Cardiac fibroblast (primary cell): ENCODE measurements around the gene USP50.
A peak's percentile ranks its signal among the peaks of the same experiment; 100 is the strongest.

Source experiments
- DNase-seq, 2 donors: peaks; one replicate each; pipeline versions ENCODE4 v3.0.0 to v3.0.0-alpha.2; 2010; ENCODE audit warnings: low read depth in 2 of 2
- H3K4me3 ChIP-seq, 2 donors: replicated peaks in 1 of 2; 1 replicate in 1 of 2; 2 replicates in 1 of 2; pipeline ENCODE4 v1.5.1; 2011; ENCODE audit warnings: low read depth in 2 of 2, low read length in 2 of 2, mild to moderate bottlenecking in 2 of 2, moderate library complexity in 1 of 2
- TF ChIP-seq, protein P1 (sequence below): IDR thresholded peaks from one replicate; pipeline ENCODE4 v1.5.1; 2011; ENCODE audit warnings: low read depth, mild to moderate bottlenecking, low read length, inconsistent platforms

USP50 gene

DNA sequence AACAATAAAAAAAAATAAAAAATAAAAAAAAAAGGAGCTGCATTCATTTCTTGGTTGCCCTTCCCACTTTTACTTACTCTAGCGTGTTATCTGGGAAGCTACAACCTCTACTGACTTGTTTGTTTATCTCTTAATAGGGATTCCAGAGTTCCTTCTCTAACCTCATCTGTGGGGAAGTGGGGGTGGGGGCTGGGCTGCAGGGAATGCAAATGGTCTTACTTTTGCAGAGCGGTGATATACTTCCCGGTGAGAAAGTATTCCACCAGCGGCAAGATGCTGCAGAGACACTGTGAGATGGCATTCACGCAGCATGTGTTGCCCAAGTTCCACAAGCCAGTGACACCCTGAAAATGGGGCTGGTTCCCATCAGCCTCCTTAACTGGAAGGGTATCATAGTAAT, 2.1 kb downstream of the USP50 start:
- TF ChIP-seq, protein P1, sequence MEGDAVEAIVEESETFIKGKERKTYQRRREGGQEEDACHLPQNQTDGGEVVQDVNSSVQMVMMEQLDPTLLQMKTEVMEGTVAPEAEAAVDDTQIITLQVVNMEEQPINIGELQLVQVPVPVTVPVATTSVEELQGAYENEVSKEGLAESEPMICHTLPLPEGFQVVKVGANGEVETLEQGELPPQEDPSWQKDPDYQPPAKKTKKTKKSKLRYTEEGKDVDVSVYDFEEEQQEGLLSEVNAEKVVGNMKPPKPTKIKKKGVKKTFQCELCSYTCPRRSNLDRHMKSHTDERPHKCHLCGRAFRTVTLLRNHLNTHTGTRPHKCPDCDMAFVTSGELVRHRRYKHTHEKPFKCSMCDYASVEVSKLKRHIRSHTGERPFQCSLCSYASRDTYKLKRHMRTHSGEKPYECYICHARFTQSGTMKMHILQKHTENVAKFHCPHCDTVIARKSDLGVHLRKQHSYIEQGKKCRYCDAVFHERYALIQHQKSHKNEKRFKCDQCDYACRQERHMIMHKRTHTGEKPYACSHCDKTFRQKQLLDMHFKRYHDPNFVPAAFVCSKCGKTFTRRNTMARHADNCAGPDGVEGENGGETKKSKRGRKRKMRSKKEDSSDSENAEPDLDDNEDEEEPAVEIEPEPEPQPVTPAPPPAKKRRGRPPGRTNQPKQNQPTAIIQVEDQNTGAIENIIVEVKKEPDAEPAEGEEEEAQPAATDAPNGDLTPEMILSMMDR: no peak
- no peak overlapping the region for H3K4me3 ChIP-seq
- no peak for DNase-seq

DNA sequence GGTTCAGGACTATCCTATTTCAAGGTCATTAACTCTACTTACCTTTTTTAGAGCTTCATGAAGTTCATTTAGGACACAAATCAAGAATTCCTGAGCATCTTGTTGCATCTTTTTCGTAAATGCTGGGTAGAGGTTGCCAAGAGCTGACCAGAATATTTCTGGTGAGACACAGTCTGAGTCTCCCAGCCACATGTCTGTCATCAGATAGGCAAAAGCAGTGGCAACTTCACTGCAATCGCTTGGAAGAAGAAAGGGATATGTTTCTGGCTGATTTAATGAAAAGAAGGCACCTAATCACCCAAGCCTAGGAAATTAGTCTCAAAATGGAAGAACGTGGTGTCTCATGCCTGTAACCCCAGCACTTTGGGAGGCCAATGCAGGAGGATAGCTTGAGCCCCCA, 2.9 kb downstream of the USP50 start:
- peak in 1 of 2 donors; percentile 31 for DNase-seq
- H3K4me3 ChIP-seq: no peak overlapping the region
- TF ChIP-seq, protein P1: no peak

DNA sequence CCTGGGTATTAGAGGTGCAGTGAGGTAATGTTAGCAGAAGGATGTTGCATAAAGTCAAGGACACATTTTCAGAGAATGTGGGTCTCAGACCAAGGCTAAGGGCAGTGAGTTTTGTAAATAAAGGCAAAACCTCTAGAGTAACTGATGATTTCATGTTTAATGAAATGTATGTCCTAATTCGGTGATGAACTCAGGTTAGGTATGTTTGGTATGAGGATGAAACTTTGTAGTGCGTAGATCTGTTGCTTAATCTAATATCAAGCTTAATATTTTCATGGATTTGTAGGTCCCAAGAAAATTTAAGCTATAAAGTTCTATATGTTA, 3.6 kb downstream of the USP50 start:
- DNase-seq: peak; percentile 7 to 73
- no peak overlapping the region for H3K4me3 ChIP-seq
- TF ChIP-seq, protein P1: no peak

DNA sequence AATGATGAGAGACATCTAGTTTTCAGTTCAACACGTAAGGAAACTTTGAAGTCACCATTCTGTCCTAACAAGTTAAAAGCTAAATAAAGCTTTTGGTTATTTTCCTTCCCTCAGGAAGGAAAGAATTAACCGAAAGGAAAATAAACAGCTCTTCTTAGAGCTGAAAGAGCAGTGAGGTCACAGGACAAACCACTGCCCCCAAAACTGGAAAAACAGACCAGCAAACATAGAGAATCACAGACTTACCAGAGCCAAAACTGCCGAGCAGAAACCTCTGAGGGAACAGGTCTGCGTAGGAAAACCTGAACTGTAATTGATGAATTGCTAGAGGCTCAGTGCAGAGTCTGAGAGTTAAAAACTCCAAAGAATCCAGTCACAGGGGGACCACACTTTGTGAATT, 14.7 kb downstream of the USP50 start:
- no peak for DNase-seq
- TF ChIP-seq, protein P1: no peak
- H3K4me3 ChIP-seq: no peak overlapping the region

DNA sequence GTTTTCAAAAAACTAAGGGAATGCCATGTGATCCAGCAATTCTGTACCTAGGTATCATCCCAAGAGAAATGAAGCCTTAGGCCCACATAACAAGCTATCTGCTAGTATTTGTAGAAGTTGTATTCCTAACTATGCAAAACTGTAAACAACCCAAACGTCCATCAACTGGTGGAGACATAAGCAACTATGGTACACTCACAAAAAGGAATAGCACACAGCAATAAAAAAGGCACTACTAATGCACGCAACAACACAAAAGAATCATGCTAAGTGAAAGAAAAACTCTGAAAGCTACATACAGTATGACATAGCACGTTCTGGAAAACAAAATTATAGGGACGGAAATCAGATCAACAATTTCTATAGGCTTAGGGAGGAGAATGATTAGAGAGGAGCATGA, 15.3 kb downstream of the USP50 start:
- no peak overlapping the region for H3K4me3 ChIP-seq
- no peak for DNase-seq
- TF ChIP-seq, protein P1: no peak

DNA sequence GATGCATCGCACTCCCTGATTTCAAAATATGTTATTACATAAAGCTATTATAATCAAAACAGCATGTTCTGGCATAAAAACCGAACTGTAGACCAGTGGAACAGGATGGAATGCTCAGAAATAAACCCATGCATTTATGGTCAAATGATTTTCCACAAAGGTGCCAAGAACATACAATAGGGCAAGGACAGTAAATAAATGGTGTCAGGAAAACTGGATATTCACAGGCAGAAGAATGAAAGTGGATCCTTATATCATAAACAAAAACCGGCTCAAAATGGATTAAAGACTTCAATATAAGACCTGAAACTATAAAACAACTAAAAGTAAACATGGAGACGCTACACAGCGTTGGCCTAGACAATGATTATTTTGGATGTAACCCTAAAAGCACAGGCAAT, 22.6 kb downstream of the USP50 start:
- TF ChIP-seq, protein P1: no peak
- H3K4me3 ChIP-seq: no peak overlapping the region
- peak; percentile 5 to 19 for DNase-seq

DNA sequence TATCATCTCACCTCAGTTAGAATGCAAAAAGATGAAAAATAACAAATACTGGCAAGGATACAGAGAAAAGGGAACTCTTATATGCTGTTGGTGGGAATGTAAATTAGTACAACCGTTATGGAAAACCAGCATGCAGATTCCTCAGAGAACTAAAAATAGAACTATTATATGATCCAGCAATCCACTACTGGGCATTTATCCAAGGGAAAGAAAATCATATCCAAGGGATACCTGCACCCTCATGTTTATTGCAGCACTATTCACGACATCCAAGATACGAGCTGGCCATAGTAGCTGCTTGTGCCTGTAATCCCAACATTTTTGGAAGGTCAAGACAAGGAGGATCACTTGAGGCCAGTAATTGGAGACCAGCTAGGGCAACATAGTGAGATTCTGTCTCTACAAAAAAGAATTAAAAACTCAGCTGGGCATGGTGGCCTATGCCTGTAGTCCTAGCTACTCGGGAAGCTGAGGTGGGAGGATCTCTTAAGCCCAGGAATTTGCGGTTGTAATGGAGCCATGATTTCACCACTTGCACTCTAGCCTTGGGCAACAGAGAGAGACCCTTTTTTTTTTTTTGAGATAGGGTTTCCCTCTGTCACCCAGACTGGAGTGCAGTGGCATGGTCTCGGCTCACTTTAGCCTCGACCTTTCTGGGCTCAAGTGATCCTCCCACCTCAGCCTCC, 26.6 kb downstream of the USP50 start:
- TF ChIP-seq, protein P1: no peak
- no peak for DNase-seq
- H3K4me3 ChIP-seq: no peak overlapping the region
